GM23338 (cell line): Measurements from ENCODE around the gene EMC1. TPM values are rescaled to one million over a fixed set of nuclear protein-coding genes. Genes with fewer than 3 reads are reported as not detected.

Source experiments
- ATAC-seq: fragments of 200-7000 bp; cut with Tn5 transposase; 3 replicates; pipeline ENCODE4 v1.9.1; 2020
- DNase-seq: peaks from one replicate; pipeline ENCODE4 v3.0.0-alpha.2; 2015; ENCODE audit warnings: low spot score
- H2AFZ ChIP-seq: fragments of 200-600 bp; sonication (generic); 2 replicates; pipeline ENCODE4 v1.8.0; 2016; ENCODE audit warnings: antibody characterized with exemption, mild to moderate bottlenecking, moderate library complexity
- H3F3A ChIP-seq: fragments of 200-600 bp; sonication (generic); replicated peaks from 2 replicates; pipeline ENCODE4 v1.8.0; 2017; ENCODE audit warnings: antibody characterized with exemption, mixed run types, low read depth
- H3K27ac ChIP-seq: fragments of 200-600 bp; sonication (generic); 2 replicates; pipeline ENCODE4 v1.6.1; 2016; ENCODE audit warnings: low read depth
- H3K27me3 ChIP-seq: fragments of 200-600 bp; sonication (generic); 2 replicates; pipeline ENCODE4 v1.8.0; 2016; ENCODE audit warnings: mild to moderate bottlenecking, mixed run types, moderate library complexity; ENCODE audit not compliant: insufficient read depth
- H3K36me3 ChIP-seq: fragments of 200-600 bp; sonication (generic); 2 replicates; pipeline ENCODE4 v1.8.0; 2016; ENCODE audit warnings: mild to moderate bottlenecking; ENCODE audit not compliant: insufficient read depth
- H3K4me1 ChIP-seq: fragments of 200-600 bp; sonication (generic); 2 replicates; pipeline ENCODE4 v1.8.0; 2016; ENCODE audit warnings: mild to moderate bottlenecking, moderate library complexity; ENCODE audit not compliant: insufficient read depth
- H3K4me2 ChIP-seq: fragments of 200-600 bp; sonication (generic); 2 replicates; pipeline ENCODE4 v1.7.1; 2017; ENCODE audit warnings: mixed run types
- H3K4me3 ChIP-seq: fragments of 200-600 bp; sonication (generic); 2 replicates; pipeline ENCODE4 v1.6.1; 2016; ENCODE audit warnings: mixed run types
- H3K79me2 ChIP-seq: fragments of 200-600 bp; sonication (generic); replicated peaks from 2 replicates; pipeline ENCODE4 v1.8.0; 2017; ENCODE audit warnings: mild to moderate bottlenecking; ENCODE audit not compliant: insufficient read depth
- H3K9me2 ChIP-seq: fragments of 200-600 bp; sonication (generic); 2 replicates; pipeline ENCODE4 v1.8.0; 2017; ENCODE audit not compliant: insufficient read depth
- H4K20me1 ChIP-seq: fragments of 200-600 bp; sonication (generic); replicated peaks from 2 replicates; pipeline ENCODE4 v1.8.0; 2017; ENCODE audit warnings: mild to moderate bottlenecking; ENCODE audit not compliant: insufficient read depth
- H3K27ac Mint-ChIP-seq: 2 replicates; pipeline ENCODE4 v1.8.0; 2020; ENCODE audit warnings: inconsistent platforms, mild to moderate bottlenecking, moderate library complexity, mixed read lengths
- H3K27me3 Mint-ChIP-seq: 3 replicates; pipeline ENCODE4 v1.8.0; 2022; ENCODE audit warnings: low read depth, mild to moderate bottlenecking, moderate library complexity, mixed read lengths, inconsistent platforms; ENCODE audit not compliant: insufficient read depth, poor library complexity
- H3K36me3 Mint-ChIP-seq: 3 replicates; pipeline ENCODE4 v1.8.0; 2021; ENCODE audit warnings: low read depth, mild to moderate bottlenecking, inconsistent platforms, moderate library complexity, mixed read lengths
- H3K4me1 Mint-ChIP-seq: 3 replicates; pipeline ENCODE4 v1.8.0; 2020; ENCODE audit warnings: mild to moderate bottlenecking, inconsistent platforms, mixed read lengths
- H3K4me3 Mint-ChIP-seq: 3 replicates; pipeline ENCODE4 v1.8.0; 2021; ENCODE audit warnings: moderate library complexity, mild to moderate bottlenecking, inconsistent platforms, mixed read lengths
- H3K9me3 Mint-ChIP-seq: 3 replicates; pipeline ENCODE4 v1.8.0; 2020; ENCODE audit warnings: moderate library complexity, mild to moderate bottlenecking, inconsistent platforms, mixed read lengths
- CREB1 ChIP-seq: fragments of 250-450 bp; sonication (Bioruptor Pico); IDR thresholded peaks from 2 replicates; pipeline ENCODE4 v1.5.0; 2020; ENCODE audit warnings: low read depth, mild to moderate bottlenecking, moderate library complexity
- EZH2 ChIP-seq: fragments of 200-600 bp; sonication (generic); IDR thresholded peaks from one replicate; pipeline ENCODE4 v1.8.0; 2017; ENCODE audit warnings: antibody characterized with exemption, mild to moderate bottlenecking, low read depth; ENCODE audit not compliant: unreplicated experiment
- EZH2phosphoT487 ChIP-seq: fragments of 200-600 bp; sonication (generic); IDR thresholded peaks from one replicate; pipeline ENCODE4 v1.8.1; 2018; ENCODE audit warnings: antibody characterized with exemption; ENCODE audit not compliant: unreplicated experiment
- JUNB ChIP-seq: IDR thresholded peaks from one replicate; pipeline ENCODE4 v1.6.1; 2016; ENCODE audit warnings: antibody characterized with exemption; ENCODE audit not compliant: unreplicated experiment
- NANOG ChIP-seq: IDR thresholded peaks from 2 replicates; pipeline ENCODE4 v1.6.1; 2016; ENCODE audit warnings: antibody characterized with exemption, borderline replicate concordance
- POLR2AphosphoS5 ChIP-seq: IDR thresholded peaks from 2 replicates; pipeline ENCODE4 v1.6.1; 2016; ENCODE audit warnings: antibody characterized with exemption, low read depth
- STAT1 ChIP-seq: IDR thresholded peaks from one replicate; pipeline ENCODE4 v1.6.1; 2016; ENCODE audit warnings: antibody characterized with exemption; ENCODE audit not compliant: unreplicated experiment
- ZNF114 ChIP-seq: fragments of 250-450 bp; sonication (Bioruptor Pico); IDR thresholded peaks from 2 replicates; pipeline ENCODE4 v1.5.0; 2020; ENCODE audit warnings: mild to moderate bottlenecking, moderate library complexity
- ZNF331 ChIP-seq: fragments of 250-450 bp; sonication (Bioruptor Pico); IDR thresholded peaks from 2 replicates; pipeline ENCODE4 v1.5.0; 2020; ENCODE audit warnings: low read depth, mild to moderate bottlenecking, moderate library complexity
- polyA plus RNA-seq: library from polyadenylated mRNA; unstranded; fragments of >200 nt; fragmentation: Nextera tagmentation; extraction: Ambion mirVana; gene quantifications from 2 replicates; pipeline ENCODE4 v1.2.1, GENCODE V29; 2016
- total RNA-seq: library from RNA; depleted of rRNA; stranded (reverse); fragments of >200 nt; shearing (Covaris generic); gene quantifications from 2 replicates; pipeline ENCODE4 v1.2.3, GENCODE V29; 2014
- TF ChIP-seq, protein P1 (sequence below): fragments of 250-450 bp; sonication (Bioruptor Pico); IDR thresholded peaks from 2 replicates; pipeline ENCODE4 v1.5.0; 2020; ENCODE audit warnings: mild to moderate bottlenecking, moderate library complexity
- TF ChIP-seq, protein P2 (sequence below): IDR thresholded peaks from 2 replicates; pipeline ENCODE4 v1.6.1; 2016; ENCODE audit warnings: antibody characterized with exemption
- TF ChIP-seq, protein P3 (sequence below): IDR thresholded peaks from one replicate; pipeline ENCODE4 v1.6.1; 2018; ENCODE audit warnings: antibody characterized with exemption; ENCODE audit not compliant: unreplicated experiment
- TF ChIP-seq, protein P4 (sequence below), 2 experiments: fragments of 200-600 bp in 1 of 2; sonication (generic) in 1 of 2; conservative IDR thresholded peaks; 2 replicates each; pipeline versions ENCODE4 v1.5.1 to v1.6.1; 2016 to 2017; ENCODE audit warnings: antibody characterized with exemption in 2 of 2, low read depth in 2 of 2, mild to moderate bottlenecking in 2 of 2, moderate library complexity in 1 of 2

The EMC1 gene
- total and polyA plus RNA-seq, 2 experiments from 2014 or later = 17.6 to 53.0 TPM

DNA sequence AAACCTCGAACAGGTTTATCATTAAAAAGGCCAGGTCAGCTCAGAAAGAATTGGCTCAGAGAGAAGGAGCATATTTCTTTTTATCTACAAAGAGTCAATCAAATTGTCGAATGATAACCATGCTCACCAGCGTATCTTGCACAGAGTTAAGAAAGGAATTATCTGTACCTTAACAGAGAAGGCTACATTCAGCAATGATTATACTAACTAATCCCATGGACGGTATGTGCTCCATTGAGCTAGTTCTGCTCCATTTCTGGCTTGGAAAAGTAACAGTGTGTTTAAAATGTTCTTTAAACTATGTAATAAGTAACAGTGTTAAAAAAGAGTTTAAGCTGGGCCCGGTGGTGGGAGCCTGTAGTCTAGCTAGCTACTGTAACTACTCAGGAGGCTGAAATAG is 45.5 kb downstream of the EMC1 start:
- Mint-ChIP-seq H3K27me3 (peaks cover 7% of the 10 kb centered on the region), H3K36me3 (peaks cover 3% of the 10 kb centered on the region; the same call in 2 of the 3 replicates), H3K27ac (no peak overlapping the region), H3K4me1 (peaks cover 11% of the 10 kb centered on the region), H3K4me3 (no peak overlapping the region), H3K9me3 (no peaks in the 10 kb centered on the region)
- Histone ChIP-seq H3K9me2 (no peaks in the 10 kb centered on the region), H3K36me3 (no peaks in the 10 kb centered on the region), H3K27me3 (no peaks in the 10 kb centered on the region), H3K4me1 (peaks cover 15% of the 10 kb centered on the region), H3K4me3 (no peak overlapping the region), H3K79me2 (peaks cover 93% of the 10 kb centered on the region), H3K4me2 (no peak overlapping the region), H3K27ac (no peak overlapping the region), H2AFZ (no peak overlapping the region), H3F3A (peaks cover 5% of the 10 kb centered on the region), H4K20me1 (peaks cover 68% of the 10 kb centered on the region)
- DNase-seq = no peak
- ATAC-seq = no peak
- TF ChIP-seq EZH2 (no peak), STAT1 (no peak), POLR2AphosphoS5 (no peak), ZNF114 (CRISPR knock-in tag) (no peak), CREB1 (no peak), JUNB (no peak), ZNF331 (no peak), EZH2phosphoT487 (no peak), NANOG (no peak)
- TF ChIP-seq, protein P1, sequence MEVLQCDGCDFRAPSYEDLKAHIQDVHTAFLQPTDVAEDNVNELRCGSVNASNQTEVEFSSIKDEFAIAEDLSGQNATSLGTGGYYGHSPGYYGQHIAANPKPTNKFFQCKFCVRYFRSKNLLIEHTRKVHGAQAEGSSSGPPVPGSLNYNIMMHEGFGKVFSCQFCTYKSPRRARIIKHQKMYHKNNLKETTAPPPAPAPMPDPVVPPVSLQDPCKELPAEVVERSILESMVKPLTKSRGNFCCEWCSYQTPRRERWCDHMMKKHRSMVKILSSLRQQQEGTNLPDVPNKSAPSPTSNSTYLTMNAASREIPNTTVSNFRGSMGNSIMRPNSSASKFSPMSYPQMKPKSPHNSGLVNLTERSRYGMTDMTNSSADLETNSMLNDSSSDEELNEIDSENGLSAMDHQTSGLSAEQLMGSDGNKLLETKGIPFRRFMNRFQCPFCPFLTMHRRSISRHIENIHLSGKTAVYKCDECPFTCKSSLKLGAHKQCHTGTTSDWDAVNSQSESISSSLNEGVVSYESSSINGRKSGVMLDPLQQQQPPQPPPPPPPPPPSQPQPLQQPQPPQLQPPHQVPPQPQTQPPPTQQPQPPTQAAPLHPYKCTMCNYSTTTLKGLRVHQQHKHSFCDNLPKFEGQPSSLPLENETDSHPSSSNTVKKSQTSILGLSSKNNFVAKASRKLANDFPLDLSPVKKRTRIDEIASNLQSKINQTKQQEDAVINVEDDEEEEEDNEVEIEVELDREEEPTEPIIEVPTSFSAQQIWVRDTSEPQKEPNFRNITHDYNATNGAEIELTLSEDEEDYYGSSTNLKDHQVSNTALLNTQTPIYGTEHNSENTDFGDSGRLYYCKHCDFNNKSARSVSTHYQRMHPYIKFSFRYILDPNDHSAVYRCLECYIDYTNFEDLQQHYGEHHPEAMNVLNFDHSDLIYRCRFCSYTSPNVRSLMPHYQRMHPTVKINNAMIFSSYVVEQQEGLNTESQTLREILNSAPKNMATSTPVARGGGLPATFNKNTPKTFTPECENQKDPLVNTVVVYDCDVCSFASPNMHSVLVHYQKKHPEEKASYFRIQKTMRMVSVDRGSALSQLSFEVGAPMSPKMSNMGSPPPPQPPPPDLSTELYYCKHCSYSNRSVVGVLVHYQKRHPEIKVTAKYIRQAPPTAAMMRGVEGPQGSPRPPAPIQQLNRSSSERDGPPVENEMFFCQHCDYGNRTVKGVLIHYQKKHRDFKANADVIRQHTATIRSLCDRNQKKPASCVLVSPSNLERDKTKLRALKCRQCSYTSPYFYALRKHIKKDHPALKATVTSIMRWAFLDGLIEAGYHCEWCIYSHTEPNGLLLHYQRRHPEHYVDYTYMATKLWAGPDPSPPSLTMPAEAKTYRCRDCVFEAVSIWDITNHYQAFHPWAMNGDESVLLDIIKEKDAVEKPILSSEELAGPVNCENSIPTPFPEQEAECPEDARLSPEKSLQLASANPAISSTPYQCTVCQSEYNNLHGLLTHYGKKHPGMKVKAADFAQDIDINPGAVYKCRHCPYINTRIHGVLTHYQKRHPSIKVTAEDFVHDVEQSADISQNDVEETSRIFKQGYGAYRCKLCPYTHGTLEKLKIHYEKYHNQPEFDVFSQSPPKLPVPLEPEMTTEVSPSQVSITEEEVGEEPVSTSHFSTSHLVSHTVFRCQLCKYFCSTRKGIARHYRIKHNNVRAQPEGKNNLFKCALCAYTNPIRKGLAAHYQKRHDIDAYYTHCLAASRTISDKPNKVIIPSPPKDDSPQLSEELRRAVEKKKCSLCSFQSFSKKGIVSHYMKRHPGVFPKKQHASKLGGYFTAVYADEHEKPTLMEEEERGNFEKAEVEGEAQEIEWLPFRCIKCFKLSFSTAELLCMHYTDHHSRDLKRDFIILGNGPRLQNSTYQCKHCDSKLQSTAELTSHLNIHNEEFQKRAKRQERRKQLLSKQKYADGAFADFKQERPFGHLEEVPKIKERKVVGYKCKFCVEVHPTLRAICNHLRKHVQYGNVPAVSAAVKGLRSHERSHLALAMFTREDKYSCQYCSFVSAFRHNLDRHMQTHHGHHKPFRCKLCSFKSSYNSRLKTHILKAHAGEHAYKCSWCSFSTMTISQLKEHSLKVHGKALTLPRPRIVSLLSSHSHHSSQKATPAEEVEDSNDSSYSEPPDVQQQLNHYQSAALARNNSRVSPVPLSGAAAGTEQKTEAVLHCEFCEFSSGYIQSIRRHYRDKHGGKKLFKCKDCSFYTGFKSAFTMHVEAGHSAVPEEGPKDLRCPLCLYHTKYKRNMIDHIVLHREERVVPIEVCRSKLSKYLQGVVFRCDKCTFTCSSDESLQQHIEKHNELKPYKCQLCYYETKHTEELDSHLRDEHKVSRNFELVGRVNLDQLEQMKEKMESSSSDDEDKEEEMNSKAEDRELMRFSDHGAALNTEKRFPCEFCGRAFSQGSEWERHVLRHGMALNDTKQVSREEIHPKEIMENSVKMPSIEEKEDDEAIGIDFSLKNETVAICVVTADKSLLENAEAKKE (CRISPR knock-in tag) = no peak
- TF ChIP-seq, protein P2, sequence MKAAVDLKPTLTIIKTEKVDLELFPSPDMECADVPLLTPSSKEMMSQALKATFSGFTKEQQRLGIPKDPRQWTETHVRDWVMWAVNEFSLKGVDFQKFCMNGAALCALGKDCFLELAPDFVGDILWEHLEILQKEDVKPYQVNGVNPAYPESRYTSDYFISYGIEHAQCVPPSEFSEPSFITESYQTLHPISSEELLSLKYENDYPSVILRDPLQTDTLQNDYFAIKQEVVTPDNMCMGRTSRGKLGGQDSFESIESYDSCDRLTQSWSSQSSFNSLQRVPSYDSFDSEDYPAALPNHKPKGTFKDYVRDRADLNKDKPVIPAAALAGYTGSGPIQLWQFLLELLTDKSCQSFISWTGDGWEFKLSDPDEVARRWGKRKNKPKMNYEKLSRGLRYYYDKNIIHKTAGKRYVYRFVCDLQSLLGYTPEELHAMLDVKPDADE = no peak
- TF ChIP-seq, protein P3, sequence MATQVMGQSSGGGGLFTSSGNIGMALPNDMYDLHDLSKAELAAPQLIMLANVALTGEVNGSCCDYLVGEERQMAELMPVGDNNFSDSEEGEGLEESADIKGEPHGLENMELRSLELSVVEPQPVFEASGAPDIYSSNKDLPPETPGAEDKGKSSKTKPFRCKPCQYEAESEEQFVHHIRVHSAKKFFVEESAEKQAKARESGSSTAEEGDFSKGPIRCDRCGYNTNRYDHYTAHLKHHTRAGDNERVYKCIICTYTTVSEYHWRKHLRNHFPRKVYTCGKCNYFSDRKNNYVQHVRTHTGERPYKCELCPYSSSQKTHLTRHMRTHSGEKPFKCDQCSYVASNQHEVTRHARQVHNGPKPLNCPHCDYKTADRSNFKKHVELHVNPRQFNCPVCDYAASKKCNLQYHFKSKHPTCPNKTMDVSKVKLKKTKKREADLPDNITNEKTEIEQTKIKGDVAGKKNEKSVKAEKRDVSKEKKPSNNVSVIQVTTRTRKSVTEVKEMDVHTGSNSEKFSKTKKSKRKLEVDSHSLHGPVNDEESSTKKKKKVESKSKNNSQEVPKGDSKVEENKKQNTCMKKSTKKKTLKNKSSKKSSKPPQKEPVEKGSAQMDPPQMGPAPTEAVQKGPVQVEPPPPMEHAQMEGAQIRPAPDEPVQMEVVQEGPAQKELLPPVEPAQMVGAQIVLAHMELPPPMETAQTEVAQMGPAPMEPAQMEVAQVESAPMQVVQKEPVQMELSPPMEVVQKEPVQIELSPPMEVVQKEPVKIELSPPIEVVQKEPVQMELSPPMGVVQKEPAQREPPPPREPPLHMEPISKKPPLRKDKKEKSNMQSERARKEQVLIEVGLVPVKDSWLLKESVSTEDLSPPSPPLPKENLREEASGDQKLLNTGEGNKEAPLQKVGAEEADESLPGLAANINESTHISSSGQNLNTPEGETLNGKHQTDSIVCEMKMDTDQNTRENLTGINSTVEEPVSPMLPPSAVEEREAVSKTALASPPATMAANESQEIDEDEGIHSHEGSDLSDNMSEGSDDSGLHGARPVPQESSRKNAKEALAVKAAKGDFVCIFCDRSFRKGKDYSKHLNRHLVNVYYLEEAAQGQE = no peak
- TF ChIP-seq, protein P4, sequence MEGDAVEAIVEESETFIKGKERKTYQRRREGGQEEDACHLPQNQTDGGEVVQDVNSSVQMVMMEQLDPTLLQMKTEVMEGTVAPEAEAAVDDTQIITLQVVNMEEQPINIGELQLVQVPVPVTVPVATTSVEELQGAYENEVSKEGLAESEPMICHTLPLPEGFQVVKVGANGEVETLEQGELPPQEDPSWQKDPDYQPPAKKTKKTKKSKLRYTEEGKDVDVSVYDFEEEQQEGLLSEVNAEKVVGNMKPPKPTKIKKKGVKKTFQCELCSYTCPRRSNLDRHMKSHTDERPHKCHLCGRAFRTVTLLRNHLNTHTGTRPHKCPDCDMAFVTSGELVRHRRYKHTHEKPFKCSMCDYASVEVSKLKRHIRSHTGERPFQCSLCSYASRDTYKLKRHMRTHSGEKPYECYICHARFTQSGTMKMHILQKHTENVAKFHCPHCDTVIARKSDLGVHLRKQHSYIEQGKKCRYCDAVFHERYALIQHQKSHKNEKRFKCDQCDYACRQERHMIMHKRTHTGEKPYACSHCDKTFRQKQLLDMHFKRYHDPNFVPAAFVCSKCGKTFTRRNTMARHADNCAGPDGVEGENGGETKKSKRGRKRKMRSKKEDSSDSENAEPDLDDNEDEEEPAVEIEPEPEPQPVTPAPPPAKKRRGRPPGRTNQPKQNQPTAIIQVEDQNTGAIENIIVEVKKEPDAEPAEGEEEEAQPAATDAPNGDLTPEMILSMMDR (conservative IDR thresholded peaks at IDR 0.05; ENCODE audit: low read depth in 2 of 2) = no peak
